HuH-7 (cell line): Measurements from ENCODE around the gene DDX59.

Experiments used
- DNase-seq: peaks from one replicate; pipeline ENCODE4 v3.0.0; 2011; ENCODE audit warnings: low spot score

The DDX59 gene

GRCh38 chr1:200669314-200670241, at the start of gene DDX59:
Gene DDX59 (minus strand): TSS chr1:200669907. CDS start chr1:200666740, 3,167 bp downstream.
- DNase-seq = peak; percentile 85

GRCh38 chr1:200714504-200715187, 44.9 kb upstream of the DDX59 start:
- no peak for DNase-seq

GRCh38 chr1:200710166-200710565, 40.5 kb upstream of the DDX59 start:
- DNase-seq = no peak

- no peak for DNase-seq
Observed at GRCh38 chr1:200708769-200709168, 39.1 kb upstream of the DDX59 start.

GRCh38 chr1:200708161-200708560, 38.5 kb upstream of the DDX59 start:
- DNase-seq = no peak

GRCh38 chr1:200707116-200707515, 37.4 kb upstream of the DDX59 start:
- DNase-seq = no peak

- DNase-seq = no peak
Observed at GRCh38 chr1:200706111-200706814, 36.6 kb upstream of the DDX59 start.

- no peak for DNase-seq
Observed at GRCh38 chr1:200704986-200705500, 35.3 kb upstream of the DDX59 start.

- DNase-seq = no peak
Observed at GRCh38 chr1:200699871-200700270, 30.2 kb upstream of the DDX59 start.

GRCh38 chr1:200694738-200695137, 25.0 kb upstream of the DDX59 start:
- no peak for DNase-seq

GRCh38 chr1:200693327-200693726, 23.6 kb upstream of the DDX59 start:
- no peak for DNase-seq

- DNase-seq = no peak
Observed at GRCh38 chr1:200692316-200692715, 22.6 kb upstream of the DDX59 start.

GRCh38 chr1:200686620-200687019, 16.9 kb upstream of the DDX59 start:
- DNase-seq = no peak

- no peak for DNase-seq
Observed at GRCh38 chr1:200684015-200684414, 14.3 kb upstream of the DDX59 start.

GRCh38 chr1:200683298-200683697, 13.6 kb upstream of the DDX59 start:
- no peak for DNase-seq

GRCh38 chr1:200681231-200681630, 11.5 kb upstream of the DDX59 start:
- DNase-seq = no peak

GRCh38 chr1:200676829-200677228, 7.1 kb upstream of the DDX59 start:
- DNase-seq = no peak

GRCh38 chr1:200675588-200675852, 5.8 kb upstream of the DDX59 start:
- no peak for DNase-seq

GRCh38 chr1:200674838-200675587, 5.3 kb upstream of the DDX59 start:
- DNase-seq = no peak

- DNase-seq = no peak
Observed at GRCh38 chr1:200673952-200674823, 4.5 kb upstream of the DDX59 start.

GRCh38 chr1:200671235-200671786, 1.6 kb upstream of the DDX59 start:
- no peak for DNase-seq
